Cardiac muscle cell (in vitro differentiated cells and primary cell): ENCODE results near the gene MRGPRG. TPM values are rescaled to one million over a fixed set of nuclear protein-coding genes. Genes with fewer than 3 reads are reported as not detected.

Experiments
- DNase-seq, 2 donors: peaks; one replicate each; pipeline versions ENCODE4 v3.0.0 to v3.0.0-alpha.2; 2010 to 2017; ENCODE audit warnings: low read depth in 1 of 2, low spot score in 1 of 2
- H3K27ac ChIP-seq: fragments of 200-600 bp; sonication (generic); 2 replicates; pipeline ENCODE4 v1.5.1; 2016
- H3K27me3 ChIP-seq: fragments of 200-600 bp; sonication (generic); 2 replicates; pipeline ENCODE4 v1.6.0; 2016; ENCODE audit warnings: control low read depth
- H3K36me3 ChIP-seq: fragments of 200-600 bp; sonication (generic); 2 replicates; pipeline ENCODE4 v1.5.1; 2016; ENCODE audit warnings: control low read depth
- H3K4me1 ChIP-seq: fragments of 200-600 bp; sonication (generic); 2 replicates; pipeline ENCODE4 v1.8.1; 2017; ENCODE audit warnings: low read depth, mild to moderate bottlenecking, mixed run types
- H3K4me3 ChIP-seq: fragments of 200-600 bp; sonication (generic); 2 replicates; pipeline ENCODE4 v1.5.1; 2016; ENCODE audit warnings: mild to moderate bottlenecking
- H3K9me3 ChIP-seq: fragments of 200-600 bp; sonication (generic); 2 replicates; pipeline ENCODE4 v1.5.1; 2017; ENCODE audit warnings: low read depth, mild to moderate bottlenecking, control low read depth
- polyA plus RNA-seq: library from polyadenylated mRNA; unstranded; fragments of >200 nt; fragmentation: Nextera tagmentation; extraction: Ambion mirVana; gene quantifications from 2 replicates; pipeline ENCODE4 v1.2.1, GENCODE V29; 2016
- total RNA-seq: library from RNA; depleted of rRNA; stranded (reverse); fragments of >200 nt; gene quantifications from 2 replicates; pipeline ENCODE4 v1.2.3, GENCODE V29; 2016
- TF ChIP-seq, protein P1 (sequence below): IDR thresholded peaks from 2 replicates; pipeline ENCODE4 v1.5.1; 2012; ENCODE audit warnings: low read depth, mild to moderate bottlenecking, low read length

Gene MRGPRG
- total and polyA plus RNA-seq, 2 experiments from 2014 or later: not detected

GRCh38 chr11:3230636-3231549 lies 12.3 kb upstream of the MRGPRG start:
- H3K36me3 ChIP-seq: no peaks in the 10 kb centered on the region
- no peak for DNase-seq
- H3K9me3 ChIP-seq: no peaks in the 10 kb centered on the region
- H3K4me3 ChIP-seq: no peak overlapping the region
- H3K27me3 ChIP-seq: no peaks in the 10 kb centered on the region
- H3K27ac ChIP-seq: no peak overlapping the region
- H3K4me1 ChIP-seq: no peaks in the 10 kb centered on the region
- TF ChIP-seq, protein P1, sequence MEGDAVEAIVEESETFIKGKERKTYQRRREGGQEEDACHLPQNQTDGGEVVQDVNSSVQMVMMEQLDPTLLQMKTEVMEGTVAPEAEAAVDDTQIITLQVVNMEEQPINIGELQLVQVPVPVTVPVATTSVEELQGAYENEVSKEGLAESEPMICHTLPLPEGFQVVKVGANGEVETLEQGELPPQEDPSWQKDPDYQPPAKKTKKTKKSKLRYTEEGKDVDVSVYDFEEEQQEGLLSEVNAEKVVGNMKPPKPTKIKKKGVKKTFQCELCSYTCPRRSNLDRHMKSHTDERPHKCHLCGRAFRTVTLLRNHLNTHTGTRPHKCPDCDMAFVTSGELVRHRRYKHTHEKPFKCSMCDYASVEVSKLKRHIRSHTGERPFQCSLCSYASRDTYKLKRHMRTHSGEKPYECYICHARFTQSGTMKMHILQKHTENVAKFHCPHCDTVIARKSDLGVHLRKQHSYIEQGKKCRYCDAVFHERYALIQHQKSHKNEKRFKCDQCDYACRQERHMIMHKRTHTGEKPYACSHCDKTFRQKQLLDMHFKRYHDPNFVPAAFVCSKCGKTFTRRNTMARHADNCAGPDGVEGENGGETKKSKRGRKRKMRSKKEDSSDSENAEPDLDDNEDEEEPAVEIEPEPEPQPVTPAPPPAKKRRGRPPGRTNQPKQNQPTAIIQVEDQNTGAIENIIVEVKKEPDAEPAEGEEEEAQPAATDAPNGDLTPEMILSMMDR: no peak

- Histone ChIP-seq H3K36me3 (no peaks in the 10 kb centered on the region), H3K4me3 (no peak overlapping the region), H3K9me3 (no peaks in the 10 kb centered on the region), H3K27ac (no peak overlapping the region), H3K4me1 (no peaks in the 10 kb centered on the region), H3K27me3 (no peaks in the 10 kb centered on the region)
- TF ChIP-seq, protein P1: no peak
- no peak for DNase-seq
These were observed 11.3 kb upstream of the MRGPRG start for GRCh38 chr11:3229673-3230630.

GRCh38 chr11:3228445-3228829 lies 9.8 kb upstream of the MRGPRG start:
- TF ChIP-seq, protein P1: no peak
- DNase-seq: no peak
- H3K36me3 ChIP-seq: no peaks in the 10 kb centered on the region
- H3K4me3 ChIP-seq: no peak overlapping the region
- no peaks in the 10 kb centered on the region for H3K27me3 ChIP-seq
- H3K9me3 ChIP-seq: no peaks in the 10 kb centered on the region
- no peaks in the 10 kb centered on the region for H3K4me1 ChIP-seq
- H3K27ac ChIP-seq: no peak overlapping the region

DNA sequence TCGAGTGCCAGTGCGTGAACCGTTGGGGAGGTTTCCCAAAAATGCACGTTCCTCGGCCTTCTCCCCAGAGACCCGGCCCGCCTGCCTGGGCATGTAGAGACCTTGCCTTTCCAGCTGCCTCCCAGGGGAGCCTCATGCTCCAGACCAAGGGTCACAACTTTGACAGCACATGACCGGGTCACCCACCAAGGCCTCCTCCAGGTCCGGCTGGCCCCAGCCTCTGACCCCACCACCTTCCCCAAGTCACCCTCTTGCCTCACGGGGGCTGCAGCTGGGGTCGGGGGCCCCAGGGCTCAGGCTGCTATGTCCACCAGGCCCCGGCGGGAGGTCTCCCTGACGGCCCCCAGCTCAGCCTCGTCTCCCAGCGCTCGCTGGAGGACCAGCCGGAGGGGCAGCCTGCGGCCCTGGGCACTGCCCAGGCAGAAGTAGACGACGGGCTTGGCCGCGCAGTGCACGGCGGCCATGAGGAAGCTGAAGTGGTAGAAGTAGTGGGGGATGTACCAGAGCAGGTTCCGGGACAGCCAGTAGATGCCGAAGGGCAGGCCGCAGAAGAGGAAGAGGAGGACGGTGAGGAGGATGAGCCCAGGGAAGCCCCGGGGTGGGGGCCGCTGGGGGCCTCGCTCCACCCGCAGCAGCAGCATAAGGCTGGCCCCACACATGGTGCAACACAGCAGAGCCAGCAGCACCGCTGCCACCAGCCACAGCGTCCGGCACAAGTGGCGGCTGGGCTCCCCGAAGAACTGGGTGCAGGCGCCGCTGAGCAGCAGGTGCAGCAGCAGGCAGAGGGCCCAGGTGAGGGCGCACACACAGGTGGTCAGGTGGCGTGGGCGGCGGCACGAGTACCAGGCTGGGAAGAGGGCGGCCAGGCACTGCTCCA lies 9.2 kb upstream of the MRGPRG start:
- Histone ChIP-seq H3K27ac (no peak overlapping the region), H3K27me3 (no peaks in the 10 kb centered on the region), H3K4me3 (no peak overlapping the region), H3K9me3 (no peaks in the 10 kb centered on the region), H3K4me1 (no peaks in the 10 kb centered on the region), H3K36me3 (no peaks in the 10 kb centered on the region)
- TF ChIP-seq, protein P1: no peak
- no peak for DNase-seq
